ENCODE measurements around the gene RASL12. TPM values are rescaled to one million over a fixed set of nuclear protein-coding genes. Genes with fewer than 3 reads are reported as not detected.

RASL12 gene
- total RNA-seq, 3 donors from 2014 or later (not counting 1 experiment from before 2014, with no cell fraction given) = not detected

GRCh38 chr15:65110676-65111292, 43.0 kb upstream of the RASL12 start:
- TF ChIP-seq CTCF (IDR thresholded peaks at IDR 0.05) = no peak
- DNase-seq = no peak
- no peaks in the 10 kb centered on the region for H3K36me3 Mint-ChIP-seq
- WGBS (ENCODE audit: insufficient coverage) = 94% methylated on average over 3 of the region's 3 CpGs
- no peak overlapping the region for H3K27ac ChIP-seq (ENCODE audit: low read length)
- intact Hi-C loops (cut with micrococcal nuclease) = no loop called here
- no peaks in the 10 kb centered on the region for H3K9me3 Mint-ChIP-seq
- no peak overlapping the region for H3K4me3 ChIP-seq (ENCODE audit: low read length)
- no peaks in the 10 kb centered on the region for H3K27me3 ChIP-seq (ENCODE audit: control insufficient read depth, insufficient read depth, low read length)
- H3K36me3 ChIP-seq (ENCODE audit: control insufficient read depth, insufficient read depth, low read length) = peaks cover 30% of the 10 kb centered on the region
- H3K4me1 Mint-ChIP-seq = peaks cover 0 to 7% of the 10 kb centered on the region in 2 donors
- no peaks in the 10 kb centered on the region for H3K9me3 ChIP-seq (ENCODE audit: control insufficient read depth, insufficient read depth, low read length)
- no peaks in the 10 kb centered on the region for H3K27me3 Mint-ChIP-seq (ENCODE audit: low read depth in 2 of 2)
- no peak overlapping the region for H3K4me3 Mint-ChIP-seq
- H3K4me1 ChIP-seq (ENCODE audit: control insufficient read depth, insufficient read depth, low read length) = no peaks in the 10 kb centered on the region
- no peak for ATAC-seq
- H3K27ac Mint-ChIP-seq = peak overlapping the region; percentile 21 to 58

- Histone ChIP-seq H3K4me3 (ENCODE audit: low read length) (no peak overlapping the region), H3K4me1 (ENCODE audit: control insufficient read depth, insufficient read depth, low read length) (peaks cover 4% of the 10 kb centered on the region), H3K36me3 (ENCODE audit: control insufficient read depth, insufficient read depth, low read length) (peaks cover 15% of the 10 kb centered on the region), H3K9me3 (ENCODE audit: control insufficient read depth, insufficient read depth, low read length) (no peaks in the 10 kb centered on the region), H3K27me3 (ENCODE audit: control insufficient read depth, insufficient read depth, low read length) (no peaks in the 10 kb centered on the region), H3K27ac (ENCODE audit: low read length) (no peak overlapping the region)
- no peaks in the 10 kb centered on the region for H3K27me3 Mint-ChIP-seq (ENCODE audit: low read depth in 2 of 2)
- intact Hi-C loops (cut with micrococcal nuclease) = no loop called here
- DNase-seq = no peak
- no peak overlapping the region for H3K4me3 Mint-ChIP-seq
- H3K27ac Mint-ChIP-seq = no peak overlapping the region
- ATAC-seq = no peak
- H3K4me1 Mint-ChIP-seq = peaks cover 8 to 14% of the 10 kb centered on the region in 2 donors
- 75% methylated on average over 6 of the region's 6 CpGs for WGBS (ENCODE audit: insufficient coverage)
- TF ChIP-seq CTCF (IDR thresholded peaks at IDR 0.05) = no peak
- H3K36me3 Mint-ChIP-seq = no peaks in the 10 kb centered on the region
- H3K9me3 Mint-ChIP-seq = no peaks in the 10 kb centered on the region
Observed at GRCh38 chr15:65106011-65106590, 38.3 kb upstream of the RASL12 start.

- Histone ChIP-seq H3K9me3 (ENCODE audit: control insufficient read depth, insufficient read depth, low read length) (no peaks in the 10 kb centered on the region), H3K27ac (ENCODE audit: low read length) (no peak overlapping the region), H3K27me3 (ENCODE audit: control insufficient read depth, insufficient read depth, low read length) (no peaks in the 10 kb centered on the region), H3K36me3 (ENCODE audit: control insufficient read depth, insufficient read depth, low read length) (peaks cover 17% of the 10 kb centered on the region), H3K4me1 (ENCODE audit: control insufficient read depth, insufficient read depth, low read length) (peaks cover 4% of the 10 kb centered on the region), H3K4me3 (ENCODE audit: low read length) (no peak overlapping the region)
- Mint-ChIP-seq H3K36me3 (no peaks in the 10 kb centered on the region), H3K27me3 (ENCODE audit: low read depth in 2 of 2) (no peaks in the 10 kb centered on the region), H3K27ac (no peak overlapping the region), H3K4me3 (no peak overlapping the region), H3K4me1 (peaks cover 9 to 16% of the 10 kb centered on the region in 2 donors), H3K9me3 (no peaks in the 10 kb centered on the region)
- intact Hi-C loops (cut with micrococcal nuclease) = no loop called here
- 97% methylated on average over 5 of the region's 5 CpGs for WGBS (ENCODE audit: insufficient coverage)
- DNase-seq = no peak
- ATAC-seq = no peak
- no peak for TF ChIP-seq CTCF (IDR thresholded peaks at IDR 0.05)
Observed at GRCh38 chr15:65105038-65105437, 37.2 kb upstream of the RASL12 start.

GRCh38 chr15:65102912-65103311, 35.1 kb upstream of the RASL12 start:
- WGBS (ENCODE audit: insufficient coverage) = 100% methylated on average over 3 of the region's 3 CpGs
- no peak overlapping the region for H3K4me3 ChIP-seq (ENCODE audit: low read length)
- H3K27me3 ChIP-seq (ENCODE audit: control insufficient read depth, insufficient read depth, low read length) = no peaks in the 10 kb centered on the region
- Mint-ChIP-seq H3K27ac (no peak overlapping the region), H3K4me3 (no peak overlapping the region), H3K9me3 (no peaks in the 10 kb centered on the region), H3K4me1 (peaks cover 9 to 22% of the 10 kb centered on the region in 2 donors), H3K36me3 (no peaks in the 10 kb centered on the region), H3K27me3 (ENCODE audit: low read depth in 2 of 2) (no peaks in the 10 kb centered on the region)
- no peaks in the 10 kb centered on the region for H3K9me3 ChIP-seq (ENCODE audit: control insufficient read depth, insufficient read depth, low read length)
- TF ChIP-seq CTCF (IDR thresholded peaks at IDR 0.05) = no peak
- H3K27ac ChIP-seq (ENCODE audit: low read length) = no peak overlapping the region
- ATAC-seq (no peak), DNase-seq (no peak)
- intact Hi-C loops (cut with micrococcal nuclease) = no loop called here
- peaks cover 4% of the 10 kb centered on the region for H3K4me1 ChIP-seq (ENCODE audit: control insufficient read depth, insufficient read depth, low read length)
- H3K36me3 ChIP-seq (ENCODE audit: control insufficient read depth, insufficient read depth, low read length) = peaks cover 31% of the 10 kb centered on the region
